Retinal pigment epithelial cell (primary cell): Measurements from ENCODE around the gene ZBTB38.
A peak's percentile ranks its signal among the peaks of the same experiment; 100 is the strongest.

Experiments used
- DNase-seq: peaks from one replicate; pipeline ENCODE4 v3.0.0-alpha.2; 2010; ENCODE audit warnings: low read depth
- H3K4me3 ChIP-seq: 2 replicates; pipeline ENCODE4 v1.5.1; 2011; ENCODE audit warnings: mild to moderate bottlenecking, low read length, control low read depth, moderate library complexity
- TF ChIP-seq, protein P1 (sequence below): conservative IDR thresholded peaks from 2 replicates; pipeline ENCODE4 v1.5.1; 2011; ENCODE audit warnings: low read depth, low read length, control low read depth, inconsistent platforms

The ZBTB38 gene

DNA sequence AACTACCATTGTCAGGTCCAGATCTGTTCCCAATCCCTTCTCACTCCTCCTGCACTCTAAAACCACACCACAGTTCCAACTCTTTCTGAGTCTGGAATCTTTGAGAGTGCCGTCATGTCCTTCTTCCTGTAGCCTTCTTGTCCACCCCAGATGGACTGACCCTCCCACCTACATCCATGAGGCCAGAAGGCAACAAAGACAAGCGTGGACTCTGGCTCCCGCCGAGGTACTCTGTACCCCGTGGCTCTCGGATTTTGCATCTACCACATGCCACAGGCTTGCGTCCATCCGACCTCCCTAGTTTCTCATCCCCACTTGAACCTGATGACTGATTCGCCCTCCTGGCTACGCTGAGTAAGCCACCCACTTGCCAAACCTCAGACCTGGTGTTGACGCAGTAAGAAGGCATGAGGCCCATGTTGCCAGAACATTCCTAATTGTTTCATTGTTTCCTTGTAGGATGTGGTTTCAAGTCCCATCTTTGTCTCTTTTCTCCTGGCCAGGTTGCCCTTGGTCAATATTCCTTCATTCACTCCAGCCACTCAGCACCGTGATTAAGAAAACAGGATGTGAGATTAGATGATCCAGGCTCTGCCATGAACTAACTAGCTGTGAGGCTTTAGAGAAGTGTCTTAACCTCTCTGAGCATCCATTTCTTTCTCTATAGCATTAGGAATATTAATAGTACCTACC is 1.1 kb upstream of the ZBTB38 start:
- TF ChIP-seq, protein P1, sequence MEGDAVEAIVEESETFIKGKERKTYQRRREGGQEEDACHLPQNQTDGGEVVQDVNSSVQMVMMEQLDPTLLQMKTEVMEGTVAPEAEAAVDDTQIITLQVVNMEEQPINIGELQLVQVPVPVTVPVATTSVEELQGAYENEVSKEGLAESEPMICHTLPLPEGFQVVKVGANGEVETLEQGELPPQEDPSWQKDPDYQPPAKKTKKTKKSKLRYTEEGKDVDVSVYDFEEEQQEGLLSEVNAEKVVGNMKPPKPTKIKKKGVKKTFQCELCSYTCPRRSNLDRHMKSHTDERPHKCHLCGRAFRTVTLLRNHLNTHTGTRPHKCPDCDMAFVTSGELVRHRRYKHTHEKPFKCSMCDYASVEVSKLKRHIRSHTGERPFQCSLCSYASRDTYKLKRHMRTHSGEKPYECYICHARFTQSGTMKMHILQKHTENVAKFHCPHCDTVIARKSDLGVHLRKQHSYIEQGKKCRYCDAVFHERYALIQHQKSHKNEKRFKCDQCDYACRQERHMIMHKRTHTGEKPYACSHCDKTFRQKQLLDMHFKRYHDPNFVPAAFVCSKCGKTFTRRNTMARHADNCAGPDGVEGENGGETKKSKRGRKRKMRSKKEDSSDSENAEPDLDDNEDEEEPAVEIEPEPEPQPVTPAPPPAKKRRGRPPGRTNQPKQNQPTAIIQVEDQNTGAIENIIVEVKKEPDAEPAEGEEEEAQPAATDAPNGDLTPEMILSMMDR = no peak
- no peak overlapping the region for H3K4me3 ChIP-seq
- peak; percentile 89 for DNase-seq

DNA sequence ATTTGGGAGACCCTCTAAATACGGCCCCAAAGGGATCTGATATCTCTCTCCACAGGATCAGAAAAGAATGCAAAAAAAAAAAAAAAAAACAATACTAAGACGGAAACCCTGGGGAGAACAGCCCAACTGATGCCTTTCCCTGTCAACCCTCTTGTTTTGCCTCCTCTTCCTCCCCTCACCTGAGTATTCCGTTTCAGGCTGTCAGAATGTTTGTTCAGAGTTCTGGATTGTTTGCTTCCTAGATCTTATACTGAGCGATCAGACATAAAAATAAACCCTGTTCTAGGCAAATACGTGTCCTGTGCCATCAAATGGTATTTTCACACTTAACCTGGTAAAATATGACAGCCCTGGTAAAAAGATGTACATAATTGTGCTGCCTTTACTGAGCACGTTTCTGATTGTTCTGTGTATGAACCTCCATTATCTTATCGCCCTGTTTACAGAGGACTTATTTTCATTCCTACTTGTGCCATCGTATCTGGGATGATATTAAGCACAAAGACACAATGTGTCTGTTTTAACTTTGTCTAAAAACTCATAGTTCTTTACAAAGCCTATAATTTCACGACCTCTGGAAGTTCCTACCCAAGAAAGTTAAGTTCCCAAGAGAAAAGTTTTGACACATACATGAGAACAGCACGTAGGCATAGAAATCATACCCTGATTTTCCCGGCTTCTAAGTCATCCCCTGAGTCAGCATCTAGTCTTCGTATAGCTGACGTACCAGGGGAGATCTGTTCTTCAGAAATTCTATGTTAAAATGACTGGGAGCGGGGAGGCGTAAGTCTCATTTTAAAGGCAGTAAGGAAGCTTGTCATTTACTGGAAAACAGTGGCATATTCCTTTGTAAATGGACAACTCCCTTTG is 856 bp downstream of the ZBTB38 start:
- DNase-seq = no peak

DNA sequence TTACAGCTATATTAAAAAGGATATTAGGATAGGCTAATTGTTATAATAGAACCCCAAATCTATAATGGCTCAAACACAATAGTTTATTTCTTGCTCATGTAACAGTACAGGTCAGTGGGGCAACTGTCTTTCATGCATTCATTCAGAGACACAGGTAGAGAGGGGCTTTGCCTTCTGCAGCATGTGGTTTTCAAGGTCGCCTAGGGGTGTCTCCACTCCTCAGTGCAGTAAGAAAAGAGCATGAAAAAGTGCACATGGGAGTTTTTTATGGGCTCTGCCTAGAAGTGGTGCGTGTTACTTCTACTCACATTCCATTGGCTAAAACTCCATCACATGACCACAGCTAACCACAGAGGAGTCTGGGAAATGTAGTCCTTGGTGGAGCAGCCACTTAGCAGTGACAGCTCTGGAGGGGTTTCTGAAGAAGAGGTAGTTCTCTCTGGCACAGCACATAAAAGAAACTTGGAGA is 1.8 kb downstream of the ZBTB38 start:
- peak; percentile 85 for DNase-seq
- TF ChIP-seq, protein P1 = peak; percentile 48
- H3K4me3 ChIP-seq = no peak overlapping the region

More for the DNA sequence above, 856 bp downstream of the ZBTB38 start:
- H3K4me3 ChIP-seq = peak overlapping the region; percentile 27
- TF ChIP-seq, protein P1 = no peak

DNA sequence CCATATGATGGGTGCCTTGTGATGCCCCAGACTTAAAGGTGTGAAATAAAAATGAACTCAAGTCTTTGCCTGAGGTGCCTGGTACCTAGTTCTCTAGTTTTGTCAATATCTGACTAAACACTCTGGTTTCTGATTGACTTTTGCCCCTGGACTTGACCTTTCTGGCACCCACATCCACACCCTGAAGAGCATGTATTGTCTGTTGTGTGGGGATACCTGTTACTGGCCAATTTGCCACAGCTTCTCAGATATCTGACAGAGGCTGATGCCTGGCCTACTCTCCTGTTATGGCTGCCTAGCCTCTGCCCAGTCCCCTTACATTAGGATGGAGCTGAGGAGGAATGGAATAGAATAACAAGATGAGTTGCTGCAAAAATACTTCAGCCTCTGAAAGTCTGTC is 3.6 kb downstream of the ZBTB38 start:
- no peak for DNase-seq
- TF ChIP-seq, protein P1 = no peak
- no peak overlapping the region for H3K4me3 ChIP-seq

DNA sequence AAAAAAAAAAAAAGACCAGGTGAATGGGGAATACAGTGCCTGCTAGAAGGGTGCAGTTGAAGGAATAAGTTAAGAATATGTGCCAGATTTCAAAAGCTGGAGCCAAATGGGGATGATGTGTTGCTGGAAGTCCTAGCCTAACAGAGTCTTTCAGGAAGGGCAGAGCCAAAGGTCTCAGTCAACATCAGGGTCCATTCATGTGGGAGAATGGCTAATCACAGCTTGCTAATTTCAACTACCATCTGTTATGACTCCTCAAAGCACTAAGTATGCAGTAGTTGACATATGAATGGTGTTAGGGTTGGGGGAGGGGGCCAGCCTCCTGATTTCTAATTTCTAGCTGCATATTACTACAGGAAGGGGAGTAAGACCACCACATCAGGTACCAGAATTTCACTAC is 4.4 kb downstream of the ZBTB38 start:
- no peak for DNase-seq
- TF ChIP-seq, protein P1 = no peak
- no peak overlapping the region for H3K4me3 ChIP-seq

DNA sequence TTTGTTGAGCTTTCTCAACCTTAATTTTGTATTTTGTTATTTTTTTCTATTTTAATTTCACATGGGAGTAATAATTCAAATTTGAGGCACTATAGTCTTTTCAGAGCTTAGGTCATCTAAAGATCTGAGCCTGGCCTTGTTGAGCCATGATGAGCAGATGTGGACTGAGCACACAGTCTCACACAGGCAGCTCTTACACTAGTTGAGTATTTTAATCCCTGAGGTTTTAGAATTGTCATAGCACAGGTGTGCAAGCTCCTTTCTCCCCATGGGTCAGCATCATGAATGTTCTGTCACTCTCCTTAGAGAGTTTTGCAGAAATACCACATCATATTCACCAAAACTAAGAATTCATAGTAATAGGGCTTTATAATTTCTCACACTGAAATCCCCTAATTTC is 4.9 kb downstream of the ZBTB38 start:
- TF ChIP-seq, protein P1 = no peak
- H3K4me3 ChIP-seq = no peak overlapping the region
- DNase-seq = no peak
